HG02970 (cell line): Measurements from ENCODE around the gene REXO2.

Experiments used
- ATAC-seq: cut with Tn5 transposase; IDR thresholded peaks from one replicate; pipeline ENCODE4 v1.9.1; 2021; ENCODE audit warnings: mild to moderate bottlenecking, moderate library complexity, moderate number of reproducible peaks; ENCODE audit not compliant: unreplicated experiment, low FRiP score

REXO2 gene

DNA sequence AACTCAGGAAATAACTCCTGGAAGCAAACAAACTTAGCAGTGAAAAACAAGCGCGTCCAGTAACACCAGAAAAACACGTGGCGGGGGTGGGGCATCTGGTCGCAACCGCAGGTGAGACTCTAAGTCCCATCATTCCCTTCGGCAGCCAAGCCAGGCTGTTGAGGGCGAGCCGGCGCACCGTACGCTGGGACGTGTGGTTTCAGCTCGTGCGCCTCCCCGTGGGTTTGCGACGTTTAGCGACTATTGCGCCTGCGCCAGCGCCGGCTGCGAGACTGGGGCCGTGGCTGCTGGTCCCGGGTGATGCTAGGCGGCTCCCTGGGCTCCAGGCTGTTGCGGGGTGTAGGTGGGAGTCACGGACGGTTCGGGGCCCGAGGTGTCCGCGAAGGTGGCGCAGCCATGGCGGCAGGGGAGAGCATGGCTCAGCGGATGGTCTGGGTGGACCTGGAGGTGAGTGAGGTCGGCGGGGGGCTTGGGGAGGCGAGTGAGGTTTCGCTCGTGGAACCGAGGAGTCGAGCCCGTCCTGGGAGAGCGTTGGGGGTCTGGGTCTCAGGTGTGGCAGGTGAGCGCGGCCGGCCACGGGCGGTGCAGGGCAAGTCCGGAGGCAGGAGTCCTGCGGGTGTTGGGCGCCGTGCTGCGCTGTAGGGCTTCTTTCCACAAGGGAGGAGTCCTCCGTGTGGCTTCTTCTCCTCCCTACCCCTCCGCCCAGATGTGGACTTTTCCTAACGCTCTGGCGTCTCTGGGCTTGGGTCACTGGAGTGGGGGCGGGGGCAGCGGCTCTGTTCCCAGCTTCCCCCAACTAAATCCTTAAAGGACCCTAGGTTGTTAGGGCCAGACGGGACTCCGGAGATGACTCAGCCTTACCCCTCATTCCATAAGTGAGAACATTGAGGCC lies at the start of gene REXO2:
Gene REXO2, plus strand, starts transcription at position 239 of the 892 bp plus-strand sequence. Its CDS starts 62 bp downstream, at position 301.
- peak; percentile 99 for ATAC-seq

DNA sequence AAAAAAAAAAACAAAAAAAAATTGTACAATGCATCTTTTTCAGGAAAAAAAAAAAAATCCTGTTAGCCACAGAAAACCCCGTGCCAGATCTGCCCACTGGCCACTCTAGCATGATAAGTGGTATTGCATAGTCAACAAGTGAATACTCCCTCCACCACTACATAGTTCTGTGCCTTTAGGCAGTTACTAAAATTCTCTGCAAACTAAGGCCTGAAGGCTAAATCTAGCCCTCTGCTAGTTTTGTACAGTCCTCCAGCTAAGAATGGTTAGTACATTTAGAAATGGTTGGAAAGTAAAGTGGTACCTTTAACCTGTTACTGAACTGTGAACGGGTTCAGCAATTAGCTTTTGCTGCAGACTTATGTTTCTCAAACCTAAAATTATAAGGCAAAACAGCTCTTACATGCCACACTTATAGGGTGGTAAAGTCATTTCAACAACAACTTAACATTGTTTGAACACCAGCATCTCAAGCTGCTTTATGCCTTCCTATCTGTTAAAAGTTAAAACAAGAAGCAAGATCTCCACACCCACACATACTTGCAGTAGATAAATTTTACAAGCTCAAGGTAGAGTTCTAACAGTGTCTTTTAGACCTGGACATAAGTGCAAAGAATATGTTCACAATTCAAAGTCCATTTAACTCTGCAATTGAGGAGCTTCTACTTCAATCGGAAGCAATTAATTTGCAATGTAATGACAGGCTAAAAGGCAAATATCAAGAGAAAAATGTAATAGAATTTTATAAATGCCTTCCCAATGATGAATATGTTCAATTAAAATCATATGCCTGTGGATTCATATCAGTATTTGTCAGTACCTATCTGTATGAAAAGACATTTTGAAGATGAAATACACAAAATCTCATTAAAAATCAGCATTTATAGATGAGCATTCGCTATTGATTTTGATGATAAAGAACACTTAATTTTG lies 46.3 kb upstream of the REXO2 start:
- no peak for ATAC-seq

DNA sequence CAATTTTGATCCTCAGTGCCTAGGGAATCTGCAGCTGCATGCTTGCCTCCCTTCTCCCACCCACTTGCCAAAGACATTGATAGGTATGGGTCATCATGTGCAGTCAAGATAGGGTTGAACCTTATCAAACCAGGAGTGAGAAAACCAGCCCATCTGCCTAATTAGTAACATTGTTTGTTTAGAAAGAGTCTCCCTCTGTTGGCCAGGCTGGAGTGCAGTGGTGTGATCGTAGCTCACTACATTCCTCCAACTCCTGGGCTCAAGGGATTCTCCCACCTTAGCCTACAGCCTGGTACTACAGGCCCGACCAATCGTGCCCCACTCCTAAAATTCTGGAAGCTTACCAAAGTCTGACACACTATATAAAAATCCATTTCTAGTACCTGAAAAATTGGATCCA lies 43.5 kb upstream of the REXO2 start:
- no peak for ATAC-seq

DNA sequence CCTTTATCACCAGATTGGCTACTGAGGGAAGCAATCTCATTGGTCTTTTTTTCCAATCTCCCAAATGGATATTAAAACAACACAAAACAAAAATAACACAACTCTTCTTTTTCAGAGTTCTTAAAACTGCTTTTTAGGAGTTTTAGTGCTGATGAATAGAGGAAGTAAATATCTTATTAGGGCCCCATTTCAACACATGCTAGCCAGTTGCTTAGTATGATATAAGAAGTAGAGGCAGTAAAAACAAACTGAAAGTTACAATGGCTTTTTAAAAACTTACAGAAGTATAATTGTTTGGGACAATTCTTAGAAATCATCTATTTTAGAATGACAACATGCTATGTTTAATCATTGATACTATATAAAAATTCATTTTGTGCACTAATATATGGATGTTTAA lies 42.4 kb upstream of the REXO2 start:
- ATAC-seq = no peak

DNA sequence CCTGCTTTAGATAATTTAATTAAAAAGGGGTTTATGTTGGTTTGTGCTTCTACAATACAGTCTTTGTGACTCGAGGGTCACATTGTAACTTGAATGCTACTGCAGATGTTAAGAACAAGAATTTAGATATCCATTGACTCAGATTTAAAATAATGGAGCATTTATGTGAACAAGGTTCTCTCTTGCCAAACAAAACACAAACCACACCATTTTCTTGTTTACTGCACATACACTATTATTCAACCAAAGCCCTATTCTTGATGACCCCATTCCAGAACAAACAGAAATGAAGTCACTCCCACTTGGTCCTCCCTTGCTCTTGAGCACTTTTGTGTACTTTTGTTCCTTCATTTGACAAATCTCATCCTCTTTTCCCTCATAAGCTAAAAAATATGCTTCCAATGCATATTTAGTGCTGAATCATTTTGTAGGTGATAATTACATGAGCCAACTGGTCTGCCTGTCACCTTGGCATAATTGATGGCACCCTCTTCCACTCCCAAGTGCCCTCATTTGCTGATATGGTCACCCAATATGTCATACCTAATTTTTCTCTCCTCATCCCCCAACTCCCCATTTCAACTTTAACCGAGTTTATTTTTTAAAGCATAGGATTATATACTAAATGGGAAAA lies 41.8 kb upstream of the REXO2 start:
- ATAC-seq = no peak

DNA sequence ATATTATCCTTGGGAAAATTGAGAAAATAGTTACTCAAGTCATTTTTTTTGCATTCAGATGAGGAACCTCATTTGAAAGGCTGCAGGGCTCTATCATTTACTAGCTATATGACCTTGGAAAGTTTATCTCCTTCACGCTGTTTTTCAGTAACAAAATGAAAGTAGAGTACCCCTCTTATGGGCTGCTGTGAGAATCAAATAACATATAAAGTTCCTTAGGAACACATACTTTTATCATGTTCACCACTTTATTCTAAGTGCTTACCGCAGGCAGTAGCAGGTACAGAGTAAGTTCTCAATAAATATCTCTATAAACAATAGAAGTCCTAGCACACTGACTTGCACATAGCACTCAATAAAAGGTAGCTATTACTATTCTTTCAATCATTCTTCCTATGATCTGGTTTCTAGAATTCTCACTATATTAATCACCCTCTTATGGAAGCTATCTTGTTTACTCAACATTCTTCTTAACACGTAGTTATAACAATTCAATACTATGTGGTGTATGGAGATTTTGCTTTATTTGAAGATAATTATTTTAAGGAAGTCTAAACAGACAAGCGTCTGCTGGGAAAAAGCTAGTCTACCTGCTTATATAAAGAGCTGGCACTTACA lies 40.9 kb upstream of the REXO2 start:
- no peak for ATAC-seq

DNA sequence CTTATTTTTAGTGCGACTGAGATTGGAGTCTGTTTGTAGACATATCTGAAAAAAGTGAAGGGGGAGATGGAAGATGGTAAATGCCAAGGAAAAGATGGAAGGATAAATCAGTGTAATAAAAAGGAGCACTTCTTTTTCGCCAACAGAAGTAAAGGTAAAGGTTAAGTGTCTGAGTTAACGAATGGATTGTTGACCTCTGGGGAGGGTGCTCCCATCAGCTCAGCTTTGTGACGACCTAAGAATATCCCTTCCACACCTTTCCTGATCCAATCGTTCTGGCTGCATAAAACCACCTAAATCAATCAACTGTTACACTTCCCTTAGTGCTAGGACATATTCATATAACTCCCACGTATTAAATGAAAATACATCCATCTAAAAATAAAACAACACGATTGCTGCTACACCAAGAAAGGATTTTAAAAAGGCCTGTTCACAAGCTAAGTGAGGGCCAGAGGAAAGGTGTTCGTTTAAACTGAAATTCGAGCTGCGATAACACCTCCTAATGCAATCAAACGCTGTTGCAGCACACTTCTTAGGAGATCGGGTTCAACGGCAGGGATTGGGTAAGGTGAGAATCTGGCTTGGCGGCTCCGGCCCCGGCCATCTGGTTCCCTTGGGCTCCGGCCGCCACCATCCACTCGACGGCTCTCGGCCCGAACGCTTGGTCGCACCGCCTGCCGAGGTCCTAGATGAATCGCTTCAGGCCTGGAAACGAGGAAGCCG lies 39.6 kb upstream of the REXO2 start:
- peak; percentile 10 for ATAC-seq

DNA sequence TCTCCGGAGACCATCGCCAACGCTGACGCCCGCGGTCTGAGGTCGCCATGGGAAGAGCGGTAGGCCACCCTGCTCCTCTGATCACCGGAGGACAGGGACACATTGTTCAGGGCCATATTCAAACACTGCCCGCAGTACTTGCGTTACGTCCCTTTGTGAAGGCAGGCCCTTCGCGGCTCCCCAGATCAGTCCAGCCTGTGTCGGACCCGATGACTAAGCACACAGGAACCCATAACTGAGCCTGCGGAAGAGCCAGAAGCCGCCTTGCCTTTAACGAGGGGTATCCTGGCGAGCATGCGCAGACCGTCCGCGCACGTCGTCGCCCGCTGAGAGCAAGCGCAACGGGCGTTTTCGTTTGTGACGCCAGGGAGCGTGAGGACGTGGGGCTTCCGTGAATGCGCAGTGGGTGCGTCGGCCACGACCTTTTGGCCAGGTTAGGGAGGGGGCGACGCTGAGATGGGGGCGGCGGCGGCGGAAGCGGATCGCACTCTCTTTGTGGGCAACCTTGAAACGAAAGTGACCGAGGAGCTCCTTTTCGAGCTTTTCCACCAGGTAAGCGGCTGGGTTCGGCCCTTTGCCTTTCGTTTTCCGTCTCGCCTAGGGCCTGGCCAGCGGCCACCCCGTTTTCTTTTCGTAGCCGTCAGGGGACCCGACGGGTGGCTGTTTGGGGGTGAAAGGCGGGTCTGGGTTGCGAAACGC lies 38.9 kb upstream of the REXO2 start, which contains the start of the genes C11orf71 and RBM7:
Gene C11orf71, minus strand, starts transcription at position 296 of the 699 bp plus-strand sequence. Its CDS starts 180 bp downstream, at position 116.
Gene RBM7, plus strand, starts transcription at position 451 of the 699 bp plus-strand sequence. Its CDS starts 6 bp downstream, at position 457.
- ATAC-seq = peak; percentile 98

DNA sequence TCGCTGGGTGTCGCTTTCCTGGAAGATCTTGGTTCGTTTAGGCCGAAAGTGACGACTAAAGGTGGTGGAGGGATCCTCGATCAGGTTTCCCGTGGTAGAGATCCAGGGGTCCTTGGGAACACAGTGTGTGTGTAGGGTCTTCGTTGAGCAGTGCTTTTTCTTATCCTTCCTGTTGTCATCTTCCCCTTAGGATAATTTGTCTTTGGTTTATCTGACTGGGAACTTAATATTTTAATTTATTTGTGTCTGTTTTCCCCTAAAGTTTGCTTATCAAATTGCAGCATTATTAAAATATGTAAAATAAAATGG lies 38.4 kb upstream of the REXO2 start:
- ATAC-seq = no peak

DNA sequence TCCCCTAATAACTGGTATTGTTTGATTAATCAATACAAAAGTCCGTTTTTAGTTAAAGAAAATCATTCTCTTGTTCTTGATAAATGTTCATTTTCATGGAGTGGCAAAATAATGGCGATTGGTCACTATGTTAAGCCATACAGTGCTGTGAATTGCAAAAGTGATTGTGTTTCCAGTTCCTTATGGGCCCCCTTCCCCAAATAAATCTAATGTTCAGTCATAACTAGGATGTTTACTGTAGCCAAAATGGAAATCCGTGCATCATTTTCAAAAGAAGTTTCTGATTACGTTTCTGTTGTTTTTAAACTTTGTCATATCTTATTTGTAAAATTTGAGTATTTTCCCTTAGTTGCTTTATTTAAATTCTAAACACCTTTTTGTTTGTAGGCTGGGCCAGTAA lies 38.0 kb upstream of the REXO2 start:
- no peak for ATAC-seq

DNA sequence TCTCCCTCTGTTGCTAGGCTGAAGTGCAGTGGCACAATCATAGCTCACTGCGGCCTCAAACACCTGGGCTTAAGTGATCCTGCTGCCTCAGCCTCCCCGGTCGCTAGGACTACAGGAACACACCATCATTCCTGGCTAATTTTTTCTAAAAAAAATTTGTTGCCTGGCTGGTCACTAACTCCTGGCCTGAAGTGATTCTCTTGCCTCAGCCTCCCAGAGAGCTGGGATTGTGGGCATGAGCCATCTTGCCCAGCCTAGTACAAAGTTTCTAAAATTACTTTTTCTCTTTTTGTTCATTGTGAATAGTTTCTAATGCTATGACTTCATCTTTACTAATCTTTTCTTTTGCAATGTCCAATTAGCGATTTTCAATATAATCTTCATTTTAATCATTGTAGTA lies 26.3 kb upstream of the REXO2 start:
- no peak for ATAC-seq

DNA sequence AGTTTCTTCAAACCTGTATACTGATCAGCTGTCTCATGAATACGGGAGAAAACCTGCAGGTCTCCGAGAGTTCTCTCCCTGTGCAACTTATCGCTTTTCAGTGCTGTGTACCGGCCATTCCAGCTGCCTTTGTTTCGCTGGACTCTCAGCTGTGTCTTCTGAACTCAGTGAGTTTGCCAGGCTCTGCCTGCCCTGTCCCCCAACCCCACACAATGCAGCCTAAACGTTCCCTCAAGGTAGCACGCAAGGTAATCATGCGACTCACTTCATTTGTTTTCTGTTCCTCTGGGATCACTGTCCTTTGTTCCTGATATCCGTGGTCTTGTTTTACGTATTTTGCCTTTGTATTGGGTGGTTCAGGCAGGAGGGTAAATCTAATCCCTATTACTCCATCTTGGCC lies 25.3 kb upstream of the REXO2 start:
- ATAC-seq = no peak

DNA sequence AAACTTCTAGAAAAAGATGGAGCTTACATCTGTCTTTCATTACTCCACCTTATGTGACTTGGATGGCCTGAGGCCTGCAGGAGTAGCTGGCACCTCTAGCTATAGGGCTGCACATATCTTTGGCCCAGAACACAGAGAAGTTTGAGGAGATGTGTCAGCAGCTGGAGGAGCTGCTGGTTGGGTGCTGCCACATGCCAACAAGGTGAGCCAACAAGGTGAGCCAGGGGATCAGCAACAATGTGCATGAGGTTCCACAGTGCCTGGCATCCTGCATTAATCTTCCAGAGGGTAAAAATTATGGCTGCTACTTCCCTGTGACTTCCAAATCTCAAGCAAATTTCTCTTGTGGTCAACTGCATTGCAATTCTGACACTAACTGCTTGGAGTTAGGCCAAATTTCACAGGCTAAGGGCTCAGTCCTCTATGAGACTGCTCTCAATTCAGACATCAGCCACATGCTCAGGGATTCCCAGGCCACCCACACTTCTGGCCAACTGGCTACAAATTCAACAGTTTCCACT lies 22.8 kb upstream of the REXO2 start:
- ATAC-seq = no peak

DNA sequence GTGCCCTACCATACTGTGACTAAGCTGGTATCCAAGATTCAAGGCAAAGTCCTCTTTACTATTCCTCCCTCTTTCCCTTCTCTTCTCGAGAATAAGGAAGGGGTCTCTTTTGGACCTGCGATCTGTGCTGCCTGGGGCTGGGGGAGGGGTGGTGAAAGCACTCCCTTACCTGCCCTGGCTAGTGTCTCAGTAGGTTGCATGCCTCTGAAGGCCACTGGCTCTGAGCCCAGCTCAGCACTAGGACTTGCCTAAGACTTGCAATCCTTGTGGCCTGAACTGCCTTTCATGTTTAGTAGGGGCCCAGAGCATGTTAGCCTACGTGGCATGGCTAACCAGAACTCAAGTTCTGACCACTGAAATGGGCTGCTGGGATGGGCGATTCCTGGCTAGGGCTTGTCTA lies 13.0 kb upstream of the REXO2 start:
- no peak for ATAC-seq

DNA sequence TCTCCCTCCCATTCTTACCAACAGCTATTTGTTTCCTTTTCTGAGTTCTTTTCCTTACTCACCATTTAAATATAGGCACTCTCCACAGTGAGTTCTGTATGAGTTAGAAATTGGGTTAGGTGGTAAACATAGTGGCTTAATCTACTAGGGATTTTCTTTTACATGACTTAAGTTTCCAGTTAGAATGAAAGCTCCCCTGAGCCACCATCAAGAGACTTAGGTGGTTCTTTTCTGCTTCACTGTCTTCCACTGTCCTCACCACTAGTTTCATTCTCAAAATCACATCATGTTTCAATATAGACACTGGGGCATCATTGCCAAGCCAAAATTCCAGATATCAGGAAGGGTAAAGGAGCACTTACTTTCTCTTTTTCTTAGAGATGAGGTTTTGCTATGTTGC lies 9.0 kb upstream of the REXO2 start:
- ATAC-seq = no peak

DNA sequence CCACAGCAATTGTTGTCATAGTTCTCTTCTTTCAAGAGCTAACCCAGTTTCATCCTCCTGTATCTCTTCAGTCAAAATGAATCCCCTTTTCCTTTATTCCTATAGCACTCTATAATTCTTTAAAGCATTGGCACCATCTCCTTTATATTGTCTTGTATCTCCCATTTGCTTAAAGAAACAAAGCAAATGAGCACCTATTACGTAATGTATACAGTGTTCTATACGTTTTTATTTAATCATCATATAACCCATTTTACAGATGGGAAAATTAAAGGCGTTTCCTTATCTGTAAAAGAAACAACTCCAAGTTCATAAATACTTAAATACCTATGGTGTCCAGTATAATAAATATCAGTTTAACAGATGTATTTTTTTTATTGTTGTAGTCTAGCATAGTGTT lies 6.4 kb upstream of the REXO2 start:
- ATAC-seq = no peak

DNA sequence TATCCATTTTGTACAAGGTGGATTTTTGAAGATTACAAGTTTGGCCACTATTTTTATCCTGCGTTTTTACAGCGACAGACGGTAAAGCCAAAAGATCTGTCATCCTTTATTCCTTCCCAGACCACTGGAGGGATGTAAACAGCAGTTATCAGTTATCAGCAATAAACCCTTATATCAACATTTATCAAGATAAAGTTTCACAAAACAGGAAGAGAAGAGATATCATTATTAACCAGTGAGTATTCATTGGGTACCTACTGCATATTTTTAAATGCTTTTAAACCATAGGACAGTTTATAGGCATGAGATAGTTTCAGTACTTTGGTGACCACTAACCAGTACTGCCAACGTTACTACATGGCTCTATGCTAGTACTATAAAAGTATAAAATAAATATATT lies 5.9 kb upstream of the REXO2 start:
- no peak for ATAC-seq

DNA sequence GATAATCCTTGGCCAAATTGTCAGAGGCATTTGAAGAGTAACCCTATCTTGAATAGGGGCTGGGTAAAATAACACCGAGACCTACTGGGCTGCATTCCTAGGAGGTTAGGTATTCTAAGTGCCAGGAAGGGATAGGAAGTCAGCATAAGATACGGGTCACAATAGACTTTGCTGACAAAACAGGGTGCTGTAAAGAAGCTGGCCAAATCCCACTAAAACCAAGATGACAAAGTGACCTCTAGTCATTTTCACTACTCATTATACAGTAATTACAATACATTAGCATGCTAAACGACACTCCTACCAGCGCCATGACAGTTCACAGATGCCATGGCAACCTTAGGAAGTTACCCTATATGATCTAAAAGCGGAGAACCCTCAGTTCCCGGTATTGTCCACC lies 964 bp upstream of the REXO2 start:
- no peak for ATAC-seq
